GM19372 (cell line): ENCODE data around the gene FARP1.
"Not testable (repeated sequence)": the region's sequence is repeated elsewhere in the genome, so short reads cannot be mapped to it uniquely, and the experiment has no call there.

Experiments used
- ATAC-seq: cut with Tn5 transposase; IDR thresholded peaks from one replicate; pipeline ENCODE4 v1.9.1; 2021; ENCODE audit warnings: mild to moderate bottlenecking, low read depth, moderate library complexity; ENCODE audit not compliant: unreplicated experiment

FARP1 gene

GRCh38 chr13:98348466-98349200, 205.7 kb downstream of the FARP1 start:
- no peak for ATAC-seq

- no peak for ATAC-seq
These were observed 206.9 kb downstream of the FARP1 start for GRCh38 chr13:98349731-98350305.

DNA sequence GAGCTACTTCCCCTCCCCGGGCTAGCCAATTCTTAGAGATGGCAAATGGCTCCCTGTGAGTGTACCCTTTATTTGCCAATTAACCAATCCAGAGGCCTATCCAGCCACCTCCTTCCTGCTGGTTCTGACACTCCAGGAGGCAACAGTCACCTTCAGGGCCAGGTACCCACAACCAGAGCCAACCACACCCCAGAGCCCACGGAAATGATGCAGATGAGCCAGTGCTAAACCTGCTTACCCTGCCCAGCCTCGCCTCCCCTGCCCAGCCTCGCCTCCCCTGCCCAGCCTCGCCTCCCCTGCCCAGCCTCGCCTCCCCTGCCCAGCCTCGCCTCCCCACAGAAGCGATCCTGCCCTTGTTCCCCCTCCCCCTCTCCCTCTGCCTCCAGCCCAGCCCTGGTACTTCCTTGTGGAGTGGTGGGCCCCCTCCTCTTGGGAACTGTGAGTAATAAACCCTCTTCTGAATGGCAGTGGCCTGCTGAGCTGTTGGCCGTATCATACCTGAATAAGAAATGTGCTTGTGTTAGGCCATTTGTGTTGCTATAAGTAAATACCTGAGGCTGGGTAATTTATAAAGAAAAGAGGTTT, 207.9 kb downstream of the FARP1 start:
- ATAC-seq, result no peak

GRCh38 chr13:98351636-98352035, 208.7 kb downstream of the FARP1 start:
- ATAC-seq, result no peak

DNA sequence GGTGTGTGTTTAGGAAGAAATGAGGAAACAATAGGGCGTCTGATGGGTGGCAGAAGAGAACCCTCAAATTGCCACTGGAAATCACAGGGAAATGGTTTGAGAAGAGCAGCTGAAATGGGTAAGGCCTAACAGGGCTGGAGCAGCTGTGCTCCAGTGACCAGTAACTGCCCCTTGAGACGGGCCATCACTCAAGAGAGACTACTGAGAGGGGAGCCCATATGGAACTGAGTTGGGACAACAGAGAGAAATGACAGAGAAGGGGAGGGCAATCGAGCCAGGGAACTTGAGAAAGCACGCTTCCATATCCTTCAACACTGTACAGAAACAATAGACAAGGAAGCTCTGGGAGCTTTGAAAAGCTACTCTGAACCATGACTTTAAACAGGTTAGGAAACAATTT, 209.3 kb downstream of the FARP1 start:
- ATAC-seq, result no peak

DNA sequence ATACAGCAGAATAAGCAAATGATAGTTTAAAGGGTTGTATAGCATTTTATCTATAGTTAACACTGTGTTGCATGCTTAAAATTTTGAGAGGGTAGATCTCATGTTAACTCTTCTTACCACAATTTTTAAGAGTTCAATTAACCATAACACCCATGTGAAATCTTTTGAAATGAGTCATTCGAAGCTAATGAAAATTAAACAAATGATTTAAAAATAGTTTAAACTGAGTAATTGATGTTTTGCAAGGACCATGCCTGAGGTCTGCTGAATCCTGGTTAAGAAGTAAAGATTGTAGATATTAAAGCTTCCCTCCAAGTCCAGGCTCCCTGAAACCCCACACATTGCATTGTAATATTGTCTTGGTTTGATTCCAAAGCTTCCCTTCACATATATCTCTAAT, 210.9 kb downstream of the FARP1 start:
- no peak for ATAC-seq

GRCh38 chr13:98358937-98359336, 216.0 kb downstream of the FARP1 start:
- no peak for ATAC-seq

DNA sequence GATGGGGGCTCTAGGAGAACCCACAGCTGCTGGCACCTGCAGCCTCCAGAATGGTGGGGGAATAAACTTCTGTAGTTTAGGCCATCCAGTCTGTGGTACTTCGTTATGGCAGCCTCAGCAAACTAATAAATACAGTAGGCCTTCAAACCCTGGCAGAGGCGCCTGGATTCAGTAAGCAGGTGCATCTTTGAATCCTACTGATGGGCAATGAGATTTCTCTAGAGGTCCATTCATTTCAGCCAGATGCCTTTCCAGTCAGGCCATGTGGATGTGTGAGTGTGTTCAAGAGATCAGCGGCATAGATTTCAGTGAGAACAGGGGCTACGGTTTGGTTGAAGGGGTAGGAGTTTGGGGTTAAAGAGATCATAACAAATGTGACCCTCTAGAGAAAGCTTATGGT, 217.7 kb downstream of the FARP1 start:
- ATAC-seq, result no peak

DNA sequence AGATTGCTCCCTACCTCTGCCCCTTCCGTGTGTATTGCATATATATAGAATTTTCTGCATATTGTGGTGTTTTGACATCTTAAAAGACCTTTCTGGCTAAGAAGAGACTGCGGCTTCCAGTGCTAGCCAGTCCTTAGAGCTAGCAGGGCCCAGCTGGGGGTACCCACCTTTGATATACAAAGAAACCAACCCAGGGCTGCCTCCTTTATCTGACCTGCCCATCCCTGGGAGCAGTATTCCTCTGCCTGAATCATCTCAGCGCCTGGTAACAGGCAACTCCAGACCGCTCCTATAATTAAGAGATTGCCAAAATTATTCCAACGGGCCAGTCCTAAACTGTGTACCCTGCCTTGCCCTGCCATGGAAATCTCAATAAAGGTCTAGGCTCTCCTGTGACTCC, 220.4 kb downstream of the FARP1 start:
- no peak for ATAC-seq

- ATAC-seq, result no peak
These were observed 221.3 kb downstream of the FARP1 start for GRCh38 chr13:98364179-98364578.

DNA sequence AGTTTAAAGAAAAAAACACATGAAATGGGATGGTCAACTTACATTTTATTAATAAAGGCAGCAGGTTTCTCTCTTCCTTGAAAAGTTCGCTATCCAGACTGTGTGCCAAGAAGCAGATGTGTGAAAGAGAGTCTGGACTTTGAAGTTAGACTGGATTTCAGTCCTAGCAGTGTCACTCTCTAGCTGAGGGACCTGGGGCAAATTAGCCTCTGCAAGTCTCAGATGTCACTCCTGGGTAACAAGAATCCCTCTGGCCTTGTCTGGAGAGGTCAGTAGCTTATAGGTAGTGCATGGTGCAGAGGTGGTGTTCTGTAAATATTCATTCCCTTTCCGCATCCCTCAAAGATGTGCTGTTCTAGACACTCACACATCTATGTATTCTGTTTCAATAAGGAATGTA, 221.8 kb downstream of the FARP1 start:
- no peak for ATAC-seq

DNA sequence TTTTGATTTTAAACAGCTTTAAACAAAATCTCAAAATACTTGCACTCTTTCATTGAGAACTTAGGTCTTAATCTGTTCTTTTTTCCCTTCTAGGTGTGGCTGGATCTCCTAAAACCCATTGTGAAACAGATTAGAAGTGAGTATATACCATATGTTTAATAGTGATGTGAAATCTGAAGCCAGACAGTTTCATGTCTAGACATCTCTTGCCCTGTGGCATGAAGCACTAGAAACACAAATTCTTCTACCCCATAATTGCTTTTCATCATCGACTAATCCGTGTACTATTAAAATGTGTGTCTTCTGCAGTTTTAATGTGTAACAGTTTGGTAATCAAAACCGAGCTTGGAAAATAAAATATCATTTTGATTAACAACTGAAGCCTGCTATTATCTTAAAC, 222.4 kb downstream of the FARP1 start:
- no peak for ATAC-seq

DNA sequence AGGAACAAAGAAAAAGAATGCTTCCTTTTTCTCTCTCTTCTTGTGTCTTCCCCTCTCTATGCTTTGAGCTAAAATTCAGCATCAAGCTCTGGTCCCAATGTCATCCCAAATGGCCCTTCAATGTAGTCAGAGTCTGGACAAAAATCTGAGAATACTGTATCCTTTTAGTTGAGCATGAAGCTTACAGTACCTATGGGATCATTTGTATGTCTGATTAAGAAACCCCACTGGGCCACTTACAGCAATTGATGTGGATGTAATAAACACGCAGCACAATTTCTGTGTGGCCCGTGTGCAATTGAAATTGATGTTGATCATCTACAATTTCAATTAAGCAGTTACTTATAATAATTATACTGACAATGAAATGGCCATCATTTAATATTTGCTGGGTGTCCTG, 223.1 kb downstream of the FARP1 start:
- ATAC-seq, result no peak

- ATAC-seq, result no peak
These were observed 223.5 kb downstream of the FARP1 start for GRCh38 chr13:98366443-98366842.

- no peak for ATAC-seq
These were observed 224.1 kb downstream of the FARP1 start for GRCh38 chr13:98366959-98367358.

DNA sequence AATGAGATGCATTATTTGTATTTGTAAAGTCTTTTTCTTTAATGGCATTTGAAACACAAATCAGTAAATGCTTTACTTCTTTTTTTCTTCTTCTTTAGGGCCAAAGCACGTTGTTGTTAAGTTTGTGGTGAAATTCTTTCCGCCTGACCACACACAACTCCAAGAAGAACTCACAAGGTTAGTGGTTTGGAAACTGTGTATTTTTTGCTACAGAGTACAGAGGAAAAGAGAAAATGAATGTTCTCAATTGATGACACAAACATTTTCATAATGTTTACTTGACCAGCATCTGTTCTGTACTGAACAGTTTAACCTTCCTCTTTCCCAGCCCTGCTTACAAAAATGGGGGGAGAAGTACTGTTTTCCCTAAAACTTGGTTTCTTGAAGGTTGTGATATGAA, 225.1 kb downstream of the FARP1 start:
- no peak for ATAC-seq

GRCh38 chr13:98369520-98369919, 226.6 kb downstream of the FARP1 start:
- not testable (repeated sequence) for ATAC-seq

DNA sequence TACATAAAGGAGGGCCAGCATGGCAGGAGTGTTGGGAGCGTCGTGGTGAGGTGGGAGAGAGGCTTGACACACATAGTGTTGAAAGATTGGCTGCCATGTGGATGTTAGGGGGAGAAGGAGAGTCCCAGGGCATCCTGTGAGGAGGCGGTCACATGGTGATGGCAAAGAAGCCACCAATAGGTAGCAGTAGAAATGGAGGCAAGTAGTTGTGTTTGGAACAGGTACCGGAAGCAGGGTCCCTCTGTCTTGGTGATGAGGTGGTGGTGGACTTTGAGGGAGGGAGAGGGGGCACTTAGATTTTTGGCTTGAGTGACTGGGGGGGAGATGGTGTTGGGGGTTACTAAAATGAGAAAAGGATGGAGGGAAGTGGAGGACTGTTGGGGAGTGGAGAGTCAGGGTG, 227.4 kb downstream of the FARP1 start:
- ATAC-seq, result no peak

- ATAC-seq, result no peak
These were observed 228.1 kb downstream of the FARP1 start for GRCh38 chr13:98370806-98371515.

DNA sequence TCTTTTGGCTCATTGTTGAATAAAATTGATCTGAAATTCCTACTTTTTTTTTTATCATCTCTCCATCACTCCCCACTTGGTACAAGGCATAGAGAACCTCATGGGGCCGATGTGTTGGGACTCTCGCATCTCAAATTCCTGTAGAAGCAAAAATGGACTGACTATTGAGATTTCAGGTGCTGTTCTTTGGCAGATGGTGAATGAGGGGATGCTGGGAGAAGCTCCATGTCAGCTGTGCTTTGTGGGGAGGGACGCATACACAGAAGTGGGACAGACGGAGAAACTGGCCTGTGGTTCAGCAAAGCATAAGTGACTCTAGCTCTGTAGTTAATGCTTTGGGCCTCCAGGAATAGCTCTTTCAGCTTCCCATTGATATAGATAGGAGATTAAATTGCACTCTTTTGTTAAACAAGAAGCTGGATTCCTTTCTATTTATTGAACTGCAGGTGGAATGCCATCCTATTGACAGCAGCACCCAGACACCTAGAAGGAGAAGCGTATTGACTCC, 228.7 kb downstream of the FARP1 start:
- ATAC-seq, result no peak

GRCh38 chr13:98372876-98373275, 230.0 kb downstream of the FARP1 start:
- ATAC-seq, result no peak
